Fibroblast of skin of left biceps (primary cell): Measurements from ENCODE around the gene ACSF2.
"Not testable (repeated sequence)": the region's sequence is repeated elsewhere in the genome, so short reads cannot be mapped to it uniquely, and the experiment has no call there.

Source experiments
- DNase-seq, 2 experiments: peaks; one replicate each; pipeline ENCODE4 v3.0.0-alpha.2; 2013; ENCODE audit warnings: low read depth in 2 of 2

The ACSF2 gene

GRCh38 chr17:50425682-50426471 is at the start of gene ACSF2:
ACSF2 (plus strand) TSS chr17:50426218; CDS start chr17:50426262, 44 bp downstream.
- DNase-seq: no peak

GRCh38 chr17:50379351-50380132 is 46.5 kb upstream of the ACSF2 start:
- no peak for DNase-seq

- DNase-seq: no peak
Observed at GRCh38 chr17:50380369-50381259, 45.4 kb upstream of the ACSF2 start.

- DNase-seq: no peak
Observed at GRCh38 chr17:50381260-50381815, 44.7 kb upstream of the ACSF2 start.

GRCh38 chr17:50381920-50382319 is 44.1 kb upstream of the ACSF2 start:
- DNase-seq: no peak

- DNase-seq: no peak
Observed at GRCh38 chr17:50382931-50383330, 43.1 kb upstream of the ACSF2 start.

- no peak for DNase-seq
Observed at GRCh38 chr17:50386510-50386909, 39.5 kb upstream of the ACSF2 start.

- no peak for DNase-seq
Observed at GRCh38 chr17:50388728-50389127, 37.3 kb upstream of the ACSF2 start.

GRCh38 chr17:50389534-50389933 is 36.5 kb upstream of the ACSF2 start:
- DNase-seq: no peak

- no peak for DNase-seq
Observed at GRCh38 chr17:50392621-50393020, 33.4 kb upstream of the ACSF2 start.

GRCh38 chr17:50393700-50394099 is 32.3 kb upstream of the ACSF2 start:
- no peak for DNase-seq

- no peak for DNase-seq
Observed at GRCh38 chr17:50394711-50395110, 31.3 kb upstream of the ACSF2 start.

GRCh38 chr17:50396261-50397110 is 29.5 kb upstream of the ACSF2 start:
- DNase-seq: no peak

GRCh38 chr17:50397111-50397918 is 28.7 kb upstream of the ACSF2 start, which contains the start of gene LRRC59:
LRRC59 (minus strand) TSS chr17:50397523; CDS start chr17:50397317, 206 bp downstream.
- DNase-seq: peak; percentile 53 to 59

- no peak for DNase-seq
Observed at GRCh38 chr17:50397919-50398285, 28.1 kb upstream of the ACSF2 start.

GRCh38 chr17:50398672-50399071 is 27.3 kb upstream of the ACSF2 start:
- DNase-seq: not testable (repeated sequence)

GRCh38 chr17:50399591-50399990 is 26.4 kb upstream of the ACSF2 start:
- not testable (repeated sequence) for DNase-seq

GRCh38 chr17:50405351-50405750 is 20.7 kb upstream of the ACSF2 start:
- not testable (repeated sequence) for DNase-seq

- DNase-seq: no peak
Observed at GRCh38 chr17:50406578-50406977, 19.4 kb upstream of the ACSF2 start.

GRCh38 chr17:50407921-50408320 is 18.1 kb upstream of the ACSF2 start:
- no peak for DNase-seq
